Measurements from ENCODE around the gene SFSWAP. TPM values are rescaled to one million over a fixed set of nuclear protein-coding genes. Genes with fewer than 3 reads are reported as not detected.

SFSWAP gene
- total RNA-seq, 2 donors from 2014 or later = 31.6 to 45.8 TPM

DNA sequence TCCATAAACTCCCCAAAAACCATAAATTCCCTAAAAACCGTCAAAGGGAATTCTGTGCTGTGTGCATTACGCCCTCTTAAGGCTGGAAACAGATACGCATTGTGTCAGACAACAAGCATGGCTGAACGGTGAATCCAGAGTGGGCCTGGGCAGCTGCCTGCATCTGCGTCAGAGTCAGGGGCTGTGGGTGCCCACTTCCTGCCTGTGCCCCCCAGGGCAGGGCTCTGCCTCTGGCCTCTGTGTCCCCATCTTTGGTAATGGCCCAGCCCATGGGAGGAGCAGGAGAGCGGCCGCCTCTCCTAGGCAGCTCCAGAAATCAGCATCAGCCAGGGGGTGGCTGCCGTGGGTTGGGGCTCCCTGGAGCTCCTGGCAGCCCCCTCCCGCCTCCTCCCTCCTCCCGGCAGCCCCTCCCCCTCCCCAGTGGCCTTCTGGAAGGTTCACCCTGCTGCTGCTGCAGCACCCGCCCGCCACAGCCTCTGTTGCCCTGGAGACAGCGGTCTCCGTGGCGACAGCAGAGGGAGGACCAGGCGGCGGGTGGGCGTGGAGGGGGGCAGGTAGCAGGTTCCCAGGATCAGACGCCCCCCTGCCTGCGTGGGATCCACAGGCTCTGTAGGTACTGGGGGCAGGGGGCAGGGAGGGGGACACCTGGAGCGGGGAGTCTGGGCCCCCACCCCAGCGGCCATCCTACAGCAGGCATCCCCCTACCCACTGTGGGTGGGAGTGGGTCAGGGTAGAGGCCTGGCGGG, 123.2 kb downstream of the SFSWAP start:
- WGBS, 2 donors = 37 to 100% methylated on average over 1 to 21 of the region's 23 CpGs
- Histone ChIP-seq H3K36me3 (replicated peaks in 1 of 2; ENCODE audit: insufficient read depth in 1 of 2, low read depth in 2 of 2) (no peaks in the 10 kb centered on the region), H3K9me3 (no peaks in the 10 kb centered on the region), H3K4me1 (peaks cover 25% of the 10 kb centered on the region), H3K27ac (no peak overlapping the region), H3K27me3 (peaks cover 0 to 33% of the 10 kb centered on the region in 2 donors), H3K4me3 (no peak overlapping the region)
- DNase-seq (no peak), ATAC-seq (no peak)
- TF ChIP-seq POLR2A (IDR thresholded peaks at IDR 0.05) = no peak
- TF ChIP-seq, protein P1, sequence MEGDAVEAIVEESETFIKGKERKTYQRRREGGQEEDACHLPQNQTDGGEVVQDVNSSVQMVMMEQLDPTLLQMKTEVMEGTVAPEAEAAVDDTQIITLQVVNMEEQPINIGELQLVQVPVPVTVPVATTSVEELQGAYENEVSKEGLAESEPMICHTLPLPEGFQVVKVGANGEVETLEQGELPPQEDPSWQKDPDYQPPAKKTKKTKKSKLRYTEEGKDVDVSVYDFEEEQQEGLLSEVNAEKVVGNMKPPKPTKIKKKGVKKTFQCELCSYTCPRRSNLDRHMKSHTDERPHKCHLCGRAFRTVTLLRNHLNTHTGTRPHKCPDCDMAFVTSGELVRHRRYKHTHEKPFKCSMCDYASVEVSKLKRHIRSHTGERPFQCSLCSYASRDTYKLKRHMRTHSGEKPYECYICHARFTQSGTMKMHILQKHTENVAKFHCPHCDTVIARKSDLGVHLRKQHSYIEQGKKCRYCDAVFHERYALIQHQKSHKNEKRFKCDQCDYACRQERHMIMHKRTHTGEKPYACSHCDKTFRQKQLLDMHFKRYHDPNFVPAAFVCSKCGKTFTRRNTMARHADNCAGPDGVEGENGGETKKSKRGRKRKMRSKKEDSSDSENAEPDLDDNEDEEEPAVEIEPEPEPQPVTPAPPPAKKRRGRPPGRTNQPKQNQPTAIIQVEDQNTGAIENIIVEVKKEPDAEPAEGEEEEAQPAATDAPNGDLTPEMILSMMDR (IDR thresholded peaks at IDR 0.05) = no peak
- intact Hi-C loops (cut with DNase I) = no loop called here

DNA sequence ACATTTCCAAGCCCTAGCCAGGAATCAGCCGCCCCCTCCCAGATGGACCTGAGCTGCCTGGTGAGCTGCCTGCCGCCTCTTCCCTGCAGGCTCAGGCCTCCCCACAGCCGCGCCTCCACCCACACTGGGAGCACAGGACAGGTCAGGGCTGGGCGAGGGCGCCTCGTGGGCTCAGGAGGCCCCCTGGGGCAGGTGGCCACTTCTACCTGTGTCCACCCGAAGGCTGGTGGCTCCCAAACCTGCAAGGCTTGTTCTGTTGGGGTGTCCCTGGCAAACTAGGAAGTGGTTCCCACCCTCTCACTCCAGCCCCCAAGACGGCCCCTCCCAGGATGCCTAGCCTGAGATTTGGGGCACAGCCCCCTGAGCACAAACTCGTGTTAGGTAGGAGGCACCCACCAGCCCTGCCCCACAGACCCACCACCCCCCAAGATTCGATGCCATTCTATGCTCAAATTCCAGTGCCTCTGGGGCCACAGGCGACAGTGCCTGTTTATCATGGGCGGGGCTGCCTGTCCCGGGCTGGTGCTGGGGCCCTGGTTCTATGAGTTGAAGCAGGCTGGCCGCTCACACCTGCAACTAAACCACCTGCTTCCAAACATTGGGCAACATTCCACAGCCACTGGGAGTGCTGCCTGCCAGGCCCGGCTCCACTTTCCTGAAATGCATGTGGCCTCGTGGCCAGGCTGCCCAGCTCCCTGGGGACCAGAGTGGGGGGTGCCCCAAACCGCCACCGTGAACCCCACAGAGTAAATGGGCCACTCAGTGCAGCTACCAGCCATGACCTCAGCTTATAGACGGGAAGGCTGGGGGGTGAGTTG, 124.1 kb downstream of the SFSWAP start:
- H3K4me3 ChIP-seq = no peak overlapping the region
- H3K9me3 ChIP-seq = no peaks in the 10 kb centered on the region
- peaks cover 15% of the 10 kb centered on the region for H3K4me1 ChIP-seq
- peaks cover 0 to 24% of the 10 kb centered on the region in 2 donors for H3K27me3 ChIP-seq
- no peak for ATAC-seq
- H3K27ac ChIP-seq = no peak overlapping the region
- peak in 1 of 4 donors; percentile 35 for DNase-seq
- no peaks in the 10 kb centered on the region for H3K36me3 ChIP-seq (replicated peaks in 1 of 2; ENCODE audit: insufficient read depth in 1 of 2, low read depth in 2 of 2)
- 46 to 50% methylated on average over 2 to 19 of the region's 20 CpGs for WGBS, 2 donors
- intact Hi-C loops (cut with DNase I) = no loop called here
- TF ChIP-seq, protein P1 (IDR thresholded peaks at IDR 0.05) = no peak
- no peak for TF ChIP-seq POLR2A (IDR thresholded peaks at IDR 0.05)

DNA sequence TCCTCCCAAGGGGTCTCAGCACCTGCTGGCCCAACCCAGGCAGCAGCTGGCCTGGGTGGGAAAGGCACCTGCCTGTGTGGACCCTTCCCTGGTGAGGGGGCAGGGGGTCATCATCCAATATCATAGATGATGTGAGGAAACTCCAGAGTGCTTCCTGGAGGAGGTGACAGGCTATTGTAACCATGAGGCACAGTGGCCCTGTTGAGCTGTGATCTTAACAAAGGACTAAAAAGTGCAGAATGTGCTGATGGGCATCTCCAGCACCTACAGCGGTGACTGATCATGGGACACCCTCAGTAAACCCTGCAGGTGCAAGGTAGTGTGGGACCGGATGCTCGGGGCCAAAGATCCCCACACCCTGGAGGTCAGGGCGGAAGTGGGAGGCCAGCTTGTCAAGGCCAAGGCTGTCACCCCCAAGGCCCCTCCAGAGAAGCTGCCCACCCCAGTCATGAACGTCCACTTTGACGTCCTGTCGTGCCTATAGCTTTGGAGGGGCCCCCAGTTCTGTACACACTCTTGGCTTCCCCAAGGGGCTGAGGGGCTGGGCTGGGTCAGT, 124.8 kb downstream of the SFSWAP start:
- intact Hi-C loops (cut with DNase I) = no loop called here

DNA sequence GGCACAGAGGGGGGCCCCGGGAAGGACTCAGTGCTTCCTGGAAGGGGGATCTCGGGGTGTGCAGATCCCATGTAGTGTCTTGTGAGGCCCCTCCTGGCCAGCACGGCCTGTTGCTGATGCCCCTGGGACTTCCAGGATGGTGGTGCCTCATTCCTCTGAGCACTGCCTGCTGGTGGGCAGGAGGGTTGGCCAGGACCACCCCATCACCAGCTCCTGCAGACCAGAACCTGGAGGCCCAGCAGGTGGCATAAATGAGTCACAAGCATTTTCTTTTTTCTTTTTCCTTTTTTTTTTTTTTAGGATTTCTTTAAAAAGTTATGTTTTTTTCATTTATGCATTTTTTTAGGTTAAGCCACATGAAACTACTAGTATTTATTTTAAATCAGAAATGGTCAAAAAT, 125.3 kb downstream of the SFSWAP start:
- peaks cover 3% of the 10 kb centered on the region for H3K4me1 ChIP-seq
- H3K4me3 ChIP-seq = no peak overlapping the region
- 50 to 60% methylated on average over 2 to 3 of the region's 3 CpGs for WGBS, 2 donors
- DNase-seq (no peak), ATAC-seq (no peak)
- TF ChIP-seq POLR2A (IDR thresholded peaks at IDR 0.05) = no peak
- TF ChIP-seq, protein P1 (IDR thresholded peaks at IDR 0.05) = peak in 4 of 7 experiments; percentile 6 to 30 (median 16)
- intact Hi-C loops (cut with DNase I) = no loop called here
- H3K36me3 ChIP-seq (replicated peaks in 1 of 2; ENCODE audit: insufficient read depth in 1 of 2, low read depth in 2 of 2) = no peaks in the 10 kb centered on the region
- no peaks in the 10 kb centered on the region for H3K9me3 ChIP-seq
- H3K27me3 ChIP-seq = peaks cover 0 to 15% of the 10 kb centered on the region in 2 donors
- no peak overlapping the region for H3K27ac ChIP-seq

More for the DNA sequence above, 124.8 kb downstream of the SFSWAP start:
- Histone ChIP-seq H3K27me3 (peaks cover 0 to 18% of the 10 kb centered on the region in 2 donors), H3K4me1 (peaks cover 8% of the 10 kb centered on the region), H3K4me3 (no peak overlapping the region), H3K36me3 (replicated peaks in 1 of 2; ENCODE audit: insufficient read depth in 1 of 2, low read depth in 2 of 2) (no peaks in the 10 kb centered on the region), H3K9me3 (no peaks in the 10 kb centered on the region), H3K27ac (no peak overlapping the region)
- no peak for DNase-seq
- WGBS, 2 donors = 51 to 74% methylated on average over 3 to 7 of the region's 7 CpGs
- ATAC-seq = no peak
- TF ChIP-seq POLR2A (IDR thresholded peaks at IDR 0.05) = no peak
- TF ChIP-seq, protein P1 (IDR thresholded peaks at IDR 0.05) = no peak
